Natural killer cell treated with Interleukin-12 subunit alpha and Interleukin-12 subunit beta and Interleukin-15 and Interleukin-18, amount 100 ng/mL, for 72 hours (primary cell): ENCODE measurements around the gene SET. TPM values are rescaled to one million over a fixed set of nuclear protein-coding genes. Genes with fewer than 3 reads are reported as not detected.
A peak's percentile ranks its signal among the peaks of the same experiment; 100 is the strongest.
"Not testable (repeated sequence)": the region's sequence is repeated elsewhere in the genome, so short reads cannot be mapped to it uniquely, and the experiment has no call there.

Source experiments
- ATAC-seq, 2 donors: fragments of 150-1000 bp; cut with Tn5 transposase in 1 of 2; sonication (Bioruptor Pico), chemical (Tn5 transposase) in 1 of 2; 2 replicates each; pipeline ENCODE4 v1.10.0; 2021
- DNase-seq: peaks from one replicate; pipeline ENCODE4 v3.0.0; 2022; ENCODE audit warnings: low spot score
- H3K27ac Mint-ChIP-seq, 2 donors: 1 replicate in 1 of 2; 2 replicates in 1 of 2; pipeline ENCODE4 v1.8.0; 2022; ENCODE audit warnings: mixed read lengths in 2 of 2, mild to moderate bottlenecking in 1 of 2, moderate library complexity in 1 of 2
- H3K27me3 Mint-ChIP-seq, 2 donors: 1 replicate in 1 of 2; 2 replicates in 1 of 2; pipeline ENCODE4 v1.8.0; 2022; ENCODE audit warnings: mixed read lengths in 2 of 2
- H3K36me3 Mint-ChIP-seq: one replicate; pipeline ENCODE4 v1.8.0; 2022; ENCODE audit warnings: mixed read lengths
- H3K4me1 Mint-ChIP-seq, 2 donors: 1 replicate in 1 of 2; 2 replicates in 1 of 2; pipeline ENCODE4 v1.8.0; 2022; ENCODE audit warnings: low read depth in 2 of 2, mixed read lengths in 2 of 2, mild to moderate bottlenecking in 1 of 2
- H3K4me3 Mint-ChIP-seq: one replicate; pipeline ENCODE4 v1.8.0; 2022; ENCODE audit warnings: mixed read lengths
- H3K9me3 Mint-ChIP-seq: 2 replicates; pipeline ENCODE4 v1.8.0; 2022; ENCODE audit warnings: mixed read lengths
- total RNA-seq, 2 donors: library from RNA; stranded (reverse); gene quantifications; one replicate each; pipeline ENCODE4 v1.2.3, GENCODE V29; 2022

Gene SET
- total RNA-seq = 100 to 1,000 TPM; 495 to 800 TPM

- Mint-ChIP-seq H3K9me3 (no peaks in the 10 kb centered on the region), H3K36me3 (peaks cover 37% of the 10 kb centered on the region), H3K27ac (peak within 1 kb of the TSS; percentile 99 to 100), H3K4me1 (peaks cover 50 to 59% of the 10 kb centered on the region in 2 donors), H3K27me3 (no peaks in the 10 kb centered on the region), H3K4me3 (peak within 1 kb of the TSS; percentile 100)
- DNase-seq = peak; percentile 98
- peak; percentile 91 to 93 for ATAC-seq
Observed at GRCh38 chr9:128688501-128689292, at the start of gene SET. Gene SET, plus strand, starts transcription at chr9:128689222. Its CDS starts 361 bp downstream, at chr9:128689583.

DNA sequence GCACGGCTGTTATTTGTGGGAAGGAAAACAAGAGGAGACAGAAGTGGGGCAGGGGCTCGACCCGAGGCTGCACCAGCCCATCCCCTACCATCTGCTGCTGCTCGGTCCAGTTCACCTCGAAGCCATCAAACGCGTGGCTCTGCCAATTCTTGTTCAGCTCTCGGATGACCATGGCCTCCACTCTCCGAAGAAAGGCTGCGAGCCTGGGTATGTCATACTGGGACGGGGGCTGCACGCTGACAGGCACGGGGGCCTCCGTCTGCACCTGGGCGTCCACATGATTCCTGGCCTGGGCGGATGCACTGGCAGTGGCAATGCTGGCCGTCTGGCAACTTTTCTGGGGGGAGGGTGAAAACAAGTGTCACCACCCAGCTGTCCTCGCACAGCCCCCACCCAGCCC lies 48.4 kb upstream of the SET start:
- no peak for DNase-seq
- Mint-ChIP-seq H3K36me3 (no peaks in the 10 kb centered on the region), H3K4me3 (no peak overlapping the region), H3K27me3 (no peaks in the 10 kb centered on the region), H3K9me3 (no peaks in the 10 kb centered on the region), H3K4me1 (peaks cover 5 to 11% of the 10 kb centered on the region in 2 donors), H3K27ac (no peak overlapping the region)
- ATAC-seq = no peak

DNA sequence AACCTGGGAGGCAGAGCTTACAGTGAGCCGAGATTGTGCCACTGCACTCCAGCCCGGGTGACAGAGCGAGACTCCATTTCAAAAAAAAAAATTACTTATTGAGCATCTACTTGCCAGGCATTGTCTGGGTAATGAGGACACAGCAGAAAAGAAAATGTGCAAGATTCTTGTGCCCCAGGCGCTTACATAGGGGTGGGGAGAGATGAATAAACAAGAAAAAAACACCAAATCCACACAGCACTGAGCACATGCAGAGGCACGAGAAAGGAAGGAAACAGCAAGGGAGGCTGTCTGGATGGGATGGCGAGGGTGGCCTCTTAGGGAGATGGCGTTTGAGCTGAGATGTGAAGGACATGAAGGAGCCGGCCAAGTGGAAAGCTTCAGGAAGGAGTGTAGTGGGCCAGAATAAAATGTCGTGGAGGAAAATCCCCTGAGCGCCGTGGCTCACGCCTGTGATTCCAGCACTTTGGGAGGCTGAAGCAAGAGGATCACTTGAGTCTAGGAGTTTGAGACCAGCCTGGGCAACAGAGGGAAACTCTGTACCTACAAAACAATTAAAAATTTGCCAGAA lies 46.3 kb upstream of the SET start:
- Mint-ChIP-seq H3K36me3 (no peaks in the 10 kb centered on the region), H3K27ac (peak overlapping the region in 1 of 2 donors; percentile 32), H3K4me3 (no peak overlapping the region), H3K27me3 (no peaks in the 10 kb centered on the region), H3K4me1 (peaks cover 5 to 11% of the 10 kb centered on the region in 2 donors), H3K9me3 (no peaks in the 10 kb centered on the region)
- no peak for DNase-seq
- no peak for ATAC-seq

- H3K4me1 Mint-ChIP-seq = peaks cover 5 to 11% of the 10 kb centered on the region in 2 donors
- peak in 1 of 2 donors; percentile 74 for ATAC-seq
- H3K4me3 Mint-ChIP-seq = no peak overlapping the region
- H3K27me3 Mint-ChIP-seq = no peaks in the 10 kb centered on the region
- DNase-seq = no peak
- peak overlapping the region in 1 of 2 donors; percentile 32 for H3K27ac Mint-ChIP-seq
- H3K9me3 Mint-ChIP-seq = no peaks in the 10 kb centered on the region
- no peaks in the 10 kb centered on the region for H3K36me3 Mint-ChIP-seq
Observed at GRCh38 chr9:128643519-128644300, 45.3 kb upstream of the SET start.

GRCh38 chr9:128648206-128648605 lies 40.8 kb upstream of the SET start:
- not testable (repeated sequence) for H3K9me3 Mint-ChIP-seq, H3K4me3 Mint-ChIP-seq, H3K36me3 Mint-ChIP-seq, H3K4me1 Mint-ChIP-seq, H3K27ac Mint-ChIP-seq, H3K27me3 Mint-ChIP-seq
- DNase-seq = peak; percentile 76
- peak; percentile 88 to 91 for ATAC-seq

DNA sequence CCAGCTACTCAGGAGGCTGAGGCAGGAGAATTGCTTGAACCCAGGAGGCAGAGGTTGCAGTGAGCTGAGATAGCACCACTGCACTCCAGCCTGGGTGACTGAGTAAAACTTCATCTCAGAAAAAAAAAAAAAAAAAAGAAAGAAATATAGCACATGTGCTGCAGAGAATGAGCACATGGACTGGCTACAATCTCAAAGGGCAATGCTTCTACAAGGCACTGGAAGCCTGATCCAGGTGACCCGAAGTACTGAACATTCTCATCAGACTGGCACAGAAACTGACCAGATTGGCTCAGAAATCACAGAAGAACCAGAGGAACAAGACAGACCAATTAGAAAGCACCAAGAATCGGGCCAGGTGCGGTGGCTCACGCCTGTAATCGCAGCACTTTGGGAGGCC lies 37.2 kb upstream of the SET start:
- H3K9me3 Mint-ChIP-seq = no peaks in the 10 kb centered on the region
- H3K4me1 Mint-ChIP-seq = peaks cover 3% of the 10 kb centered on the region in 2 donors
- no peaks in the 10 kb centered on the region for H3K27me3 Mint-ChIP-seq
- ATAC-seq (no peak), DNase-seq (no peak)
- no peak overlapping the region for H3K27ac Mint-ChIP-seq
- H3K4me3 Mint-ChIP-seq = no peak overlapping the region
- no peaks in the 10 kb centered on the region for H3K36me3 Mint-ChIP-seq

GRCh38 chr9:128653908-128654307 lies 35.1 kb upstream of the SET start:
- ATAC-seq = no peak
- Mint-ChIP-seq H3K27me3 (no peaks in the 10 kb centered on the region), H3K4me1 (peaks cover 4 to 5% of the 10 kb centered on the region in 2 donors), H3K27ac (no peak overlapping the region), H3K4me3 (no peak overlapping the region), H3K9me3 (no peaks in the 10 kb centered on the region), H3K36me3 (no peaks in the 10 kb centered on the region)
- no peak for DNase-seq

DNA sequence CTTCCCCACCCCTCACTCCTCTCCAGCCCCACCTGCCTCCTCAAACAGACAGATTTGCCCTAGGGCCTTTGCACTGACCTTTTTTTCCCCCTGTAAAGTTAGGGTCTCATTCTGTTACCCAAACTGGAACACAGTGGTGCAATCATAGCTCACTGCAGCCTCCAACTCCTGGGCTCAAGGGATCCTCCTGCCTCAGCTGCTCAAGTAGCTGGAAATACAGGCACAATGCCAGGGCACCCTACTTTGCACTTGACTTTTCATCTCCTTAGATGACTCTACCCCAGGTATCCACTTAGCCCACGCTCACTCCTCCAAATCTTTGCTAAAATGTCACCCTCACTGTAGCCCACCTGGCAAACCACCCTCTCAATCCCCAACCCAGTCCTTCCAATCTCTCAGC lies 34.5 kb upstream of the SET start:
- H3K27me3 Mint-ChIP-seq = no peaks in the 10 kb centered on the region
- H3K9me3 Mint-ChIP-seq = no peaks in the 10 kb centered on the region
- H3K4me1 Mint-ChIP-seq = peaks cover 4 to 5% of the 10 kb centered on the region in 2 donors
- ATAC-seq = no peak
- no peaks in the 10 kb centered on the region for H3K36me3 Mint-ChIP-seq
- no peak for DNase-seq
- H3K4me3 Mint-ChIP-seq = peak overlapping the region; percentile 19
- peak overlapping the region in 1 of 2 donors; percentile 3 for H3K27ac Mint-ChIP-seq

- Mint-ChIP-seq H3K36me3 (no peaks in the 10 kb centered on the region), H3K27ac (peak within 1 kb of the TSS; percentile 99 to 100), H3K4me3 (peak within 1 kb of the TSS; percentile 96), H3K9me3 (no peaks in the 10 kb centered on the region), H3K4me1 (peaks cover 4 to 5% of the 10 kb centered on the region in 2 donors), H3K27me3 (no peaks in the 10 kb centered on the region)
- DNase-seq (peak; percentile 98), ATAC-seq (peak; percentile 99)
Observed at GRCh38 chr9:128656416-128657343, 32.3 kb upstream of the SET start, which contains the start of gene DYNC2I2. Gene DYNC2I2, minus strand, starts transcription at chr9:128656847. Its CDS starts 121 bp downstream, at chr9:128656726.

DNA sequence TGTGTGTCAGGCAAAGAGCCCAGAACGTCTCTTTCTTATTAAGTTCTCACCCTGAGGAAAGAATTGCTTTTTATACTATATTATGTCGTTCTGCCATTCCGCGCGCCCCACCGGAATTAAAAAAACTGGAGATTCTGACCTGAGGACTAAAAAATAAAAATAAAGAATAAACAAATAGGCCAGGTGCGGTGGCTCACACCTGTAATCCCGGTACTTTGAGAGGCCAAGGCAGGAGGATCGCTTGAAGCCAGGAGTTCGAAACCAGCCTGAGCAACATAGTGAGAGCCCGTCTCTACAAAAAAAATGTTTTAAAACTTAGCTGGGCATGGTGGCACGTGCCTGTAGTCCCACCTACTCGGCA lies 31.7 kb upstream of the SET start:
- DNase-seq (no peak), ATAC-seq (no peak)
- H3K27ac Mint-ChIP-seq = peak overlapping the region; percentile 99 to 100
- H3K9me3 Mint-ChIP-seq = no peaks in the 10 kb centered on the region
- peak overlapping the region; percentile 96 for H3K4me3 Mint-ChIP-seq
- peaks cover 4 to 5% of the 10 kb centered on the region in 2 donors for H3K4me1 Mint-ChIP-seq
- no peaks in the 10 kb centered on the region for H3K36me3 Mint-ChIP-seq
- H3K27me3 Mint-ChIP-seq = no peaks in the 10 kb centered on the region

- H3K27ac Mint-ChIP-seq = peak overlapping the region; percentile 99 to 100
- H3K36me3 Mint-ChIP-seq = no peaks in the 10 kb centered on the region
- ATAC-seq = no peak
Observed at GRCh38 chr9:128657796-128658195, 31.2 kb upstream of the SET start.

GRCh38 chr9:128666481-128666941 lies 22.5 kb upstream of the SET start:
- H3K27me3 Mint-ChIP-seq, H3K27ac Mint-ChIP-seq, H3K9me3 Mint-ChIP-seq, DNase-seq, H3K36me3 Mint-ChIP-seq, H3K4me3 Mint-ChIP-seq, H3K4me1 Mint-ChIP-seq, ATAC-seq: not testable (repeated sequence)

More at GRCh38 chr9:128657796-128658195, 31.2 kb upstream of the SET start:
- H3K4me1 Mint-ChIP-seq = peaks cover 4 to 5% of the 10 kb centered on the region in 2 donors
- H3K4me3 Mint-ChIP-seq = no peak overlapping the region
- no peaks in the 10 kb centered on the region for H3K27me3 Mint-ChIP-seq
- no peaks in the 10 kb centered on the region for H3K9me3 Mint-ChIP-seq
- DNase-seq = no peak

DNA sequence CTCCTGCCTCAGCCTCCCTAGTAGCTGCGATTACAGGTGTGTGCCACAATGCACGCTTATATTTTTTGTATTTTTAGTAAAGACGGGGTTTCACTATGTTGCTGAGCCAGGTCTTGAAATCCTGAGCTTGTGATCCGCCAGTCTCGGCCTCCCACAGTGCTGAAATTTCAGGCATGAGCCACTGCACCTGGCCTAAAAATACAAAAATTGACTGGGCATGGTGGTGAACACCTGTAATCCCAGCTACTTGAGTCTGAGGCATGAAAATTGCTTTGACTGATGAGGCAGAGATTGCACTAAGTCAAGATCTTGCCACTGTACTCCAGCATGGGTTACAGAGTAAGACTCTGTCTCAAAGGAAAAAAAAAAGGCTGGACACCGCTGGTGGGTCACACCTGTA lies 19.2 kb upstream of the SET start:
- Mint-ChIP-seq H3K36me3 (no peaks in the 10 kb centered on the region), H3K27me3 (no peaks in the 10 kb centered on the region), H3K4me3 (no peak overlapping the region), H3K27ac (no peak overlapping the region), H3K9me3 (no peaks in the 10 kb centered on the region), H3K4me1 (no peaks in the 10 kb centered on the region)
- ATAC-seq = no peak
- no peak for DNase-seq
